Memory B cell (primary cell): ENCODE results near the gene ATPAF2.

ENCODE experiments used
- ATAC-seq: fragments of 150-1000 bp; cut with Tn5 transposase; 2 replicates; pipeline ENCODE4 v1.10.0; 2021; ENCODE audit warnings: low read depth, mild to moderate bottlenecking, moderate library complexity
- DNase-seq, 2 donors: peaks; one replicate each; pipeline ENCODE4 v3.0.0; 2022; ENCODE audit warnings: low spot score in 2 of 2
- H3K27ac Mint-ChIP-seq: one replicate; pipeline ENCODE4 v1.8.0; 2022; ENCODE audit warnings: mild to moderate bottlenecking, moderate library complexity, mixed read lengths
- H3K27me3 Mint-ChIP-seq: one replicate; pipeline ENCODE4 v1.8.0; 2022; ENCODE audit warnings: mixed read lengths
- H3K36me3 Mint-ChIP-seq: one replicate; pipeline ENCODE4 v1.8.0; 2022; ENCODE audit warnings: mild to moderate bottlenecking, mixed read lengths
- H3K4me1 Mint-ChIP-seq: one replicate; pipeline ENCODE4 v1.8.0; 2022; ENCODE audit warnings: mixed read lengths
- H3K4me3 Mint-ChIP-seq: one replicate; pipeline ENCODE4 v1.8.0; 2022; ENCODE audit warnings: mild to moderate bottlenecking, moderate library complexity, mixed read lengths
- H3K9me3 Mint-ChIP-seq: one replicate; pipeline ENCODE4 v1.8.0; 2022; ENCODE audit warnings: mixed read lengths

ATPAF2 gene

DNA sequence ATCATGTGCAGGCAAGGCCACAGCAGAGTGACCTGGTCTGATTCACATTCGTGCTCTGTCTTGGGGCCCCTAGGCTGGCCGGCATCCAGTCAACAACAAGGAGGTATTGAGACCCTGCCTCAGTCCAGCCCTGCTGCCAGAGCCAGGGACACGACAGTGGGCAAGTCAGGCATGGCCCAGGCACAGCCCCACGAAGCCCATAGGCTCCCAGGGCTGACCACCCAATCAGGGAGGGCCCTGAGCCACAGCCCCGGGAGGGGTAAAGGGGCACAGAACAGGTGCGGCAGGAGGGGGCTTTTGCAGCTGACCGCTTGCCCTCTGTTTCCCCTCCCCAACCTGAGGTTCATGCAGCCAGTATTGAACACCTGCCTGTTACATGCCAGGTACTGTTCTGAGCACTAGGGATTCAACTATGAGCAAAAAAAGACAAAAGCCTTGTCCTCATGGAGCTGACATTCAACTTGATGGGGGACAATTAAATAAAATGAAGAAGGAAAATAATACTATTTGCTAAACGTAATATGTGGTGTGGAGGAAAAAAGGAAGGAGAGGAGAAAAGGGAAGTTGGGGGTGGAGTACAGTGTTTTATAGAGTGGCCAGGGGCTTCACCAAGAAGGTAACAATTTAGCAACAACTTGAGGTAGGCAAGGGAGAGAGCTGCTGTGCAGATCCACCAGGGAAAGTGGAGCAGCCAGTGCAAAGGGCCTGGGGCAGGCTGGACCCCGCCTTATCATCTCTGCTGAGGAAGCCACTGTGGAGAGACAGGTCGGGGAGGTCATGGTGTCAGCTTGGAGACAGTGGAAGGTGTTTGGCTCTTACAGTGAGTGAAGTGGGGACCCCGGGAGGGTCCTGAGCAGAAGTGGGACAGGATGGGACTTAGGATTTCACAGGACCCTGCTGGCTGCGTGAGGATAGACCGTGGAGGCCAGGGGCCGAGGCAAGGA, 60.2 kb downstream of the ATPAF2 start:
- Mint-ChIP-seq H3K4me3 (no peak overlapping the region), H3K9me3 (no peaks in the 10 kb centered on the region), H3K27me3 (peaks cover 4% of the 10 kb centered on the region), H3K27ac (no peak overlapping the region), H3K4me1 (peaks cover 6% of the 10 kb centered on the region), H3K36me3 (no peaks in the 10 kb centered on the region)
- DNase-seq (no peak), ATAC-seq (no peak)

DNA sequence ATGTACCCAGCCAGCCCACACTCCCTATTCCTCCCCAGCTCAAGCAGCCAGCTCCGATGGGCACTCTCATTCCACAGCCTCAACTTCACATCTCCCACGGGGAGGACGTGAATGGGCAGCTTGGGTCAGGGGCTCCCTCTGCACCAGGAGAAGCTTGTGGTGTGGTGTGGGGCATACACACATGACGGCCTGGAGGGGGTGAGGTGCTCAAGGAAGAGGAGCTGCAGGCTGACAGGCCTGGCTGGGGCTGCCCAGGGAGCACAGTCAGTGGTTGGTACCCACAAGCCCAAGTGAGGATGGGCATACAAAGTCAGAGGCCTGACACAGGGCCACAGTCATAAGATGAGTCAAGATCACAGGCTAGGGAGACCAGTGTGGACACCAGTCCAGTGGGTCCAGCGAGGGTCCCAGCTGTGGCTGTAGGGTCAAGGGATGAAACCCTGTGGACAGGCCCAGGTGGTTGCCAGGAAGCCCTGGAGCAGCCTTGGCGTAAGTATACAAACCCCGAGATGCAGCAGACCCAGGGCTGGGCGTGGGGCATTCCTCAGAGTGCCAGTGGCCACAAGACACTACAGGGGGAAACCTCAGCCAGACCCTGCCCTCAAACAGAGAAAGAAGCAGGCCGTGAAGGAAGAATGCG, 61.9 kb downstream of the ATPAF2 start:
- no peaks in the 10 kb centered on the region for H3K9me3 Mint-ChIP-seq
- no peak for ATAC-seq

GRCh38 chr17:17975436-17975835, 63.5 kb downstream of the ATPAF2 start:
- Mint-ChIP-seq H3K9me3 (no peaks in the 10 kb centered on the region), H3K27me3 (peaks cover 4% of the 10 kb centered on the region), H3K4me1 (peaks cover 17% of the 10 kb centered on the region), H3K36me3 (no peaks in the 10 kb centered on the region), H3K4me3 (no peak overlapping the region), H3K27ac (peak overlapping the region; percentile 51)
- DNase-seq (no peak), ATAC-seq (no peak)

More for the DNA sequence above, 61.9 kb downstream of the ATPAF2 start:
- H3K4me3 Mint-ChIP-seq = no peak overlapping the region
- no peak overlapping the region for H3K27ac Mint-ChIP-seq
- peaks cover 9% of the 10 kb centered on the region for H3K4me1 Mint-ChIP-seq
- peaks cover 4% of the 10 kb centered on the region for H3K27me3 Mint-ChIP-seq
- no peaks in the 10 kb centered on the region for H3K36me3 Mint-ChIP-seq
- DNase-seq = no peak

DNA sequence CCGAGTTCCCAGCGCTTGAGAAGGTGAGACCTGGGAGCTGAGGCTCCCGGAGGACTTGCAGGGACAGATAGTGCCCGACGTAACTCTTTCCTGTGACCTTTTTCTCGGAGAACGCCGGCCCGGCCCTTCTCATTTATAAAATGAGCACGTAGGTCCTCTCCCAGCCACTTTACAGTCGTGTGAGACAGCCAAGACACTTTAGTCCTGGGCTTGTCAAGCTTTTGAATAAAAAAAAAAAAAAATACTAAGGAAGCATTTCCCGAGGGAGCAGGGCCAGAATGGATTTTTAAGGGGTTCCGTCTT, 66.1 kb downstream of the ATPAF2 start:
- ATAC-seq (no peak), DNase-seq (no peak)
- H3K36me3 Mint-ChIP-seq = no peaks in the 10 kb centered on the region
- peak overlapping the region; percentile 93 for H3K4me3 Mint-ChIP-seq
- peaks cover 17% of the 10 kb centered on the region for H3K4me1 Mint-ChIP-seq
- H3K27me3 Mint-ChIP-seq = no peaks in the 10 kb centered on the region
- H3K27ac Mint-ChIP-seq = peak overlapping the region; percentile 93
- no peaks in the 10 kb centered on the region for H3K9me3 Mint-ChIP-seq

- ATAC-seq (peak; percentile 89), DNase-seq (peak; percentile 97 to 99)
- peaks cover 17% of the 10 kb centered on the region for H3K4me1 Mint-ChIP-seq
- peak within 1 kb of the TSS; percentile 93 for H3K27ac Mint-ChIP-seq
- peak within 1 kb of the TSS; percentile 93 for H3K4me3 Mint-ChIP-seq
- no peaks in the 10 kb centered on the region for H3K27me3 Mint-ChIP-seq
- H3K9me3 Mint-ChIP-seq = no peaks in the 10 kb centered on the region
- no peaks in the 10 kb centered on the region for H3K36me3 Mint-ChIP-seq
These were observed 66.6 kb downstream of the ATPAF2 start, which contains the start of the genes DRC3 and TOM1L2 for GRCh38 chr17:17972126-17972951. TSS of gene DRC3 (plus strand) at chr17:17972862. CDS start at chr17:17977599, 4,737 bp downstream. TSS of gene TOM1L2 (minus strand) at chr17:17972400. CDS start at chr17:17972313, 87 bp downstream.

DNA sequence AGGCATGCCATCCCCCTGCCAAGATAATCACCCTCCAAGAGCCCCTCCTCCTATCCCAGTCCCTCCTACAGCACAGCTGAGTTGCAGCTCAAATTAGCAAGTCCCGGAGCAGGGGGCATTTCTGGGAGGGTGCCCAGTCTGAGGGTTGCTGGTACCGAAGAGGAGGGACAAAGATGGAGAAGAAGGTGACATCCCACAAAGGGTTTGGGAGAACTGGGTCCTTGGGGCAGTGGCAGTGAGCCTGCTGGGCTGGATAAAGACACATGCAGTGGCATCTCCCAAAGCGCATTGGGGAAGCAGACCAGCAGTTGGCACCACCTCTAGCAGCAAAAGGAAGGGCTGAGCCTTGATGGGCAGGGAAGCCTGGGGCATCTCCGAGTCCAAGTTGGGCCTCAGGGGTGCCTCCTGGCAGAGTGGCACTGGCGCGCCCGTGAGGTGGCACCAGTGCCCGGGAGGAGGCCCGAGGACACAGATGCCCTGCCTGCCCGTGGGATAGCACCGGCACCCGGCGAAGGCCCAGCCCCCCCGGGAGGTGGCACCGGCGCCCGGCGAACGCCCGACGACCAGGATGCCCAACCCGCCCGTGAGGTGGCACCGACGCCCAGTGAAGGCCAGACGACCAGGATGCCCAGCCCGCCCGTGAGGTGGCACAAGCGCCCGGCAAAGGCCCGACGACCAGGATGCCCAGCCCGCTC, 67.4 kb downstream of the ATPAF2 start:
- Mint-ChIP-seq H3K27ac (peak overlapping the region; percentile 93), H3K4me3 (peak overlapping the region; percentile 83), H3K36me3 (no peaks in the 10 kb centered on the region), H3K27me3 (no peaks in the 10 kb centered on the region), H3K9me3 (no peaks in the 10 kb centered on the region), H3K4me1 (peaks cover 22% of the 10 kb centered on the region)
- DNase-seq (peak; percentile 17 to 39), ATAC-seq (no peak)

- H3K27me3 Mint-ChIP-seq = no peaks in the 10 kb centered on the region
- DNase-seq (no peak), ATAC-seq (no peak)
- H3K36me3 Mint-ChIP-seq = no peaks in the 10 kb centered on the region
- H3K9me3 Mint-ChIP-seq = no peaks in the 10 kb centered on the region
- H3K27ac Mint-ChIP-seq = peak overlapping the region; percentile 36
- peak overlapping the region; percentile 83 for H3K4me3 Mint-ChIP-seq
- H3K4me1 Mint-ChIP-seq = peaks cover 24% of the 10 kb centered on the region
These were observed 68.1 kb downstream of the ATPAF2 start for GRCh38 chr17:17970699-17971430.
